Stimulated activated CD4-positive, alpha-beta T cell treated with anti-CD3 and anti-CD28 coated beads, Interleukin-15, amount 100 ng/mL, for 1 hour (primary cell): ENCODE results near the gene KRTAP21-3.

ENCODE experiments used
- DNase-seq, 2 donors: peaks; one replicate each; pipeline ENCODE4 v3.0.0-alpha.2; 2020; ENCODE audit warnings: low read depth in 1 of 2, low spot score in 1 of 2

The KRTAP21-3 gene

DNA sequence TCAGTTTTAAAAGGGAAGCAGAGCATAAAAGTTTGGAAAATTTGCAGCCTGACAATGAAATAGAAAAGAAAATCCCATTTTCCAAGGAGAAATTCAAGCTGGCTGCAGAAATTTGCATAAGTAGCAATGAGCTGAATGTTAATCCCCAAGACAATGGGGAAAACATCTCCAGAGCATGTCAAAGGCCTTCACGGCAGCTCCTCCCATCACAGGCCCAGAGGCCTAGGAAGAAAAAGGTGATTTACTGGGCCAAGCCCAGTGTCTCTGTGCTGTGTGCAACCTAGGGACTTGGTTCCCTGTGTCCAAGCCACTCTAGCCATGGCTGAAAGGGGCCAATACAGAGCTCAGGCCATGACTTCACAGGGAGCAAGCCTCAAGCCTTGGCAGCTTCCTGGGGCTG, 49.8 kb downstream of the KRTAP21-3 start:
- no peak for DNase-seq
